ENCODE results near the gene ANKRD55. TPM values are rescaled to one million over a fixed set of nuclear protein-coding genes. Genes with fewer than 3 reads are reported as not detected.

Gene ANKRD55
- total RNA-seq, 3 donors from 2014 or later (not counting 1 experiment from before 2014, with no cell fraction given) = 0.88 TPM; not detected in 2

DNA sequence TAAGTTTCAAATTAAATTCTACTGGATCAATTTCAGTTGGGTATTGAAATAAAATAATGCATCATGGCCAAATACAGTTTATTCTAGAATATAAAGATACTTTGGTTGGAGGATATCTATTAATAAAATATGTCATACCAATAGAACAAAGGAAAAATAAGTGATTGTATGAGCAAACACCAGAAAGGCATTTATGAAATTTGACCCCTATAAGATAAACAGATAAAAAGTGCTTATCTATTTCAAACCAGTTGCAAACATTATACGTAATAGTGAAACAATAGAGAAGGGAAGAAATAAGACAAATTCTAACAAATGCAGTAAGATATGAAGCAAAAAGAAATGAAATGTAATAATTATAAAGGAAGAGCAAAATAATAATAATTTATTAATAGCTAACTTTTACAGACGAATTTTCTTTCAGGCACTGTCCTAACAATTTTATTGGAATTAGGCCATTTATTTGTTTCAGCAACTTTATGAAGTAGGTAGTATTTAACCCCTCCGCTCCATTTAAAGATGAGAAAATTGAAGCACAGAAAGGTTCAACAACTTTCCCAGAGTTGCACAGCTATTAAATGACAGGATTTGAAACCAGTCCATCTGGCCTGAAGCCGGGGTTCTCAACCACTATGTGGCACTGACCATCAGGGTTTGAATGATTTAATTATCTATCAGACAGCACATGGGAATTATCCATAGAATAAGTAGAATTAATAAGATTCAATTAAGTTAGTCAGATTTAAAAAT, 20.8 kb downstream of the ANKRD55 start:
- intact Hi-C loops (cut with micrococcal nuclease) = no loop called here

DNA sequence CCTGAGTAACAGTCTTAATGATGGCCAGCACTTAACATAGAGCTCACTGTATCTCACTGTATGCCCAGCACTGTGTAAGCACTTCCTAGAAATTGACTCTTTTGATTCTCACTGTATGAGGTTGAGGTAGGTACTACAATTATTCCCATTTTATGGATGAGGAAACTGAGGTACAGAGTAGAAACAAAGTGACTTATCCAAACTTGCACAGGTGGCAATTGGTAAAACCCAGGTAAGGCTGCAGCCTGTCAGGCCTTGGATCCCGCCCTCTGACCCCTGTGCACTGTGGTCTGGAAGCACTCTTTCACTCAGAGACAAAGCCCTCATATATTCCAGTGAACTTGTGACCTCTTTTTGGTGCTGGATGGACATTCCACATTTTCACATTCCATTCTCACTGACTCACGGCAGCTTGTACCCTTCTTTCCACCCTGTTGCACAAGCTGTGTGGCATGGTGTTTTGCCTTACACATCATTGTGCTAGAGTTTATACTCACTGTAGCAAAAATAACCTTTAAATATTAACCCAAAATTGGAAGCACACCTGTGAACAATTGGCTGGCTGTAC, 21.7 kb downstream of the ANKRD55 start:
- H3K4me3 Mint-ChIP-seq = no peak overlapping the region

More for the DNA sequence above, 20.8 kb downstream of the ANKRD55 start:
- no peak overlapping the region for H3K27ac Mint-ChIP-seq
- Histone ChIP-seq H3K4me3 (ENCODE audit: low read length) (no peak overlapping the region), H3K4me1 (ENCODE audit: control insufficient read depth, insufficient read depth, low read length) (no peaks in the 10 kb centered on the region), H3K27me3 (ENCODE audit: control insufficient read depth, insufficient read depth, low read length) (no peaks in the 10 kb centered on the region), H3K9me3 (ENCODE audit: control insufficient read depth, insufficient read depth, low read length) (no peaks in the 10 kb centered on the region), H3K36me3 (ENCODE audit: control insufficient read depth, insufficient read depth, low read length) (no peaks in the 10 kb centered on the region), H3K27ac (ENCODE audit: low read length) (no peak overlapping the region)
- no peaks in the 10 kb centered on the region for H3K36me3 Mint-ChIP-seq
- H3K27me3 Mint-ChIP-seq (ENCODE audit: low read depth in 2 of 2) = peaks cover 0 to 4% of the 10 kb centered on the region in 2 donors
- TF ChIP-seq CTCF (IDR thresholded peaks at IDR 0.05) = no peak
- H3K4me3 Mint-ChIP-seq = no peak overlapping the region
- ATAC-seq (no peak), DNase-seq (no peak)
- WGBS (ENCODE audit: insufficient coverage) = 100% methylated on average over 2 of the region's 4 CpGs
- H3K9me3 Mint-ChIP-seq = no peaks in the 10 kb centered on the region
- H3K4me1 Mint-ChIP-seq = no peaks in the 10 kb centered on the region

GRCh38 chr5:56208681-56209080, 24.4 kb downstream of the ANKRD55 start:
- no peaks in the 10 kb centered on the region for H3K4me1 Mint-ChIP-seq
- ATAC-seq = no peak
- intact Hi-C loops (cut with micrococcal nuclease) = no loop called here

More for the DNA sequence above, 21.7 kb downstream of the ANKRD55 start:
- Mint-ChIP-seq H3K27me3 (ENCODE audit: low read depth in 2 of 2) (peaks cover 0 to 4% of the 10 kb centered on the region in 2 donors), H3K4me1 (no peaks in the 10 kb centered on the region), H3K36me3 (no peaks in the 10 kb centered on the region), H3K27ac (no peak overlapping the region), H3K9me3 (no peaks in the 10 kb centered on the region)
- WGBS (ENCODE audit: insufficient coverage) = 90% methylated on average over 2 of the region's 2 CpGs
- no peak for ATAC-seq
- Histone ChIP-seq H3K36me3 (ENCODE audit: control insufficient read depth, insufficient read depth, low read length) (no peaks in the 10 kb centered on the region), H3K27me3 (ENCODE audit: control insufficient read depth, insufficient read depth, low read length) (no peaks in the 10 kb centered on the region), H3K9me3 (ENCODE audit: control insufficient read depth, insufficient read depth, low read length) (no peaks in the 10 kb centered on the region), H3K27ac (ENCODE audit: low read length) (no peak overlapping the region), H3K4me3 (ENCODE audit: low read length) (no peak overlapping the region), H3K4me1 (ENCODE audit: control insufficient read depth, insufficient read depth, low read length) (no peaks in the 10 kb centered on the region)
- intact Hi-C loops (cut with micrococcal nuclease) = no loop called here
- DNase-seq = no peak
- no peak for TF ChIP-seq CTCF (IDR thresholded peaks at IDR 0.05)

More at GRCh38 chr5:56208681-56209080, 24.4 kb downstream of the ANKRD55 start:
- no peaks in the 10 kb centered on the region for H3K36me3 ChIP-seq (ENCODE audit: control insufficient read depth, insufficient read depth, low read length)
- no peaks in the 10 kb centered on the region for H3K27me3 ChIP-seq (ENCODE audit: control insufficient read depth, insufficient read depth, low read length)
- Mint-ChIP-seq H3K9me3 (no peaks in the 10 kb centered on the region), H3K27me3 (ENCODE audit: low read depth in 2 of 2) (no peaks in the 10 kb centered on the region), H3K27ac (no peak overlapping the region), H3K36me3 (no peaks in the 10 kb centered on the region), H3K4me3 (no peak overlapping the region)
- WGBS (ENCODE audit: insufficient coverage) = 94% methylated on average over 7 of the region's 9 CpGs
- no peaks in the 10 kb centered on the region for H3K9me3 ChIP-seq (ENCODE audit: control insufficient read depth, insufficient read depth, low read length)
- no peak overlapping the region for H3K27ac ChIP-seq (ENCODE audit: low read length)
- no peaks in the 10 kb centered on the region for H3K4me1 ChIP-seq (ENCODE audit: control insufficient read depth, insufficient read depth, low read length)
- no peak for TF ChIP-seq CTCF (IDR thresholded peaks at IDR 0.05)
- no peak overlapping the region for H3K4me3 ChIP-seq (ENCODE audit: low read length)
- no peak for DNase-seq
